Breast epithelium (tissue), 4 donors: ENCODE data around the gene MPRIP. TPM values are rescaled to one million over a fixed set of nuclear protein-coding genes. Genes with fewer than 3 reads are reported as not detected.
"Not testable (repeated sequence)": the region's sequence is repeated elsewhere in the genome, so short reads cannot be mapped to it uniquely, and the experiment has no call there.

Source experiments
- DNase-seq, 2 donors: peaks; one replicate each; pipeline ENCODE4 v3.0.0-alpha.2; 2019; ENCODE audit warnings: low spot score in 2 of 2
- H3K27ac ChIP-seq, 2 donors: fragments of 200-600 bp; sonication (generic) in 1 of 2; one replicate each; pipeline ENCODE4 v1.5.1; 2016 to 2019; ENCODE audit warnings: mild to moderate bottlenecking in 1 of 2
- H3K27me3 ChIP-seq, 2 donors: fragments of 200-600 bp; sonication (generic) in 1 of 2; one replicate each; pipeline versions ENCODE4 v1.5.1 to v1.6.0; 2017 to 2019; ENCODE audit warnings: control low read depth in 1 of 2, mild to moderate bottlenecking in 1 of 2
- H3K36me3 ChIP-seq: fragments of 200-600 bp; one replicate; pipeline ENCODE4 v1.5.1; 2019
- H3K4me1 ChIP-seq, 2 donors: fragments of 200-600 bp; sonication (generic); one replicate each; pipeline ENCODE4 v1.5.1; 2016 to 2019; ENCODE audit warnings: control low read depth in 1 of 2
- H3K4me3 ChIP-seq, 3 donors: fragments of 200-600 bp; sonication (generic); 1 replicate in 2 of 3; 2 replicates in 1 of 3; pipeline ENCODE4 v1.5.1; 2016 to 2019; ENCODE audit warnings: mild to moderate bottlenecking in 3 of 3, moderate library complexity in 2 of 3
- H3K9me3 ChIP-seq, 2 donors: fragments of 200-600 bp; sonication (generic) in 1 of 2; one replicate each; pipeline ENCODE4 v1.5.1; 2016 to 2019; ENCODE audit warnings: control low read depth in 1 of 2
- POLR2A ChIP-seq: fragments of 450-650 bp; IDR thresholded peaks from one replicate; pipeline ENCODE4 v1.6.1; 2016; ENCODE audit warnings: antibody characterized with exemption, mild to moderate bottlenecking, moderate library complexity
- POLR2AphosphoS5 ChIP-seq, 3 donors: sonication (generic); formaldehyde crosslinking; IDR thresholded peaks; one replicate each; pipeline ENCODE4 v1.6.1; 2017; ENCODE audit warnings: antibody characterized with exemption in 3 of 3
- intact Hi-C: fragments of 100-400 bp; cut with DNase I; formaldehyde crosslinking; loops from one replicate; pipeline ENCODE4 v1.15.1; 2023; ENCODE audit warnings: low total_unique reads
- total RNA-seq, 3 donors: library from RNA; depleted of rRNA; stranded (reverse); fragments of >200 nt; gene quantifications; one replicate each; pipeline ENCODE4 v1.1.0, GENCODE V29; 2016
- TF ChIP-seq, protein P1 (sequence below), 3 donors: fragments of 450-650 bp; IDR thresholded peaks; one replicate each; pipeline ENCODE4 v1.5.1; 2016 to 2017; ENCODE audit warnings: antibody characterized with exemption in 3 of 3, mild to moderate bottlenecking in 3 of 3, moderate library complexity in 3 of 3

The MPRIP gene
- total RNA-seq, 3 donors from 2014 or later = 93.1 to 136 (median 124) TPM

DNA sequence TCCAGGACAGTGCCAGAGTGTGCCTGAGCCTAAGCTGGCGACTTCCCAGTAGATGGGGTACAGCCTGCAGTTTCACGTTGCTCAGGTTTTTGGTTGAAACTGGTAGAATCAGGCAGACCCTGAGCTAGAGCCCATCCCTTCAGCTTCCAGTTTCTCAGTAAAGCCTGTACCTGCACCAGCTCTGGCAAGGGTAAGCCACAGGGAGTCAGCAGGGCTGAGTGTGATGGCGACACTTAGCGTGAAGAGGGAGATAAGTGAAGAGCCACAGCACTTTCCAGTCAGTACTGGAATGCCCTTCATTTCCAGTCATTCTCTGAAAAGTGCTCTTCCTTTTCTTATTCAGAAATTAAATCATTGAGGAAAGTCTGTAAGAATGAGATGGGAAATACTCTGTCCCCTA is 141.5 kb downstream of the MPRIP start:
- Histone ChIP-seq H3K36me3 (no peaks in the 10 kb centered on the region), H3K4me1 (peaks cover 0 to 7% of the 10 kb centered on the region in 2 donors), H3K9me3 (no peaks in the 10 kb centered on the region), H3K4me3 (no peak overlapping the region), H3K27me3 (no peaks in the 10 kb centered on the region), H3K27ac (no peak overlapping the region)
- DNase-seq = no peak
- TF ChIP-seq, protein P1, sequence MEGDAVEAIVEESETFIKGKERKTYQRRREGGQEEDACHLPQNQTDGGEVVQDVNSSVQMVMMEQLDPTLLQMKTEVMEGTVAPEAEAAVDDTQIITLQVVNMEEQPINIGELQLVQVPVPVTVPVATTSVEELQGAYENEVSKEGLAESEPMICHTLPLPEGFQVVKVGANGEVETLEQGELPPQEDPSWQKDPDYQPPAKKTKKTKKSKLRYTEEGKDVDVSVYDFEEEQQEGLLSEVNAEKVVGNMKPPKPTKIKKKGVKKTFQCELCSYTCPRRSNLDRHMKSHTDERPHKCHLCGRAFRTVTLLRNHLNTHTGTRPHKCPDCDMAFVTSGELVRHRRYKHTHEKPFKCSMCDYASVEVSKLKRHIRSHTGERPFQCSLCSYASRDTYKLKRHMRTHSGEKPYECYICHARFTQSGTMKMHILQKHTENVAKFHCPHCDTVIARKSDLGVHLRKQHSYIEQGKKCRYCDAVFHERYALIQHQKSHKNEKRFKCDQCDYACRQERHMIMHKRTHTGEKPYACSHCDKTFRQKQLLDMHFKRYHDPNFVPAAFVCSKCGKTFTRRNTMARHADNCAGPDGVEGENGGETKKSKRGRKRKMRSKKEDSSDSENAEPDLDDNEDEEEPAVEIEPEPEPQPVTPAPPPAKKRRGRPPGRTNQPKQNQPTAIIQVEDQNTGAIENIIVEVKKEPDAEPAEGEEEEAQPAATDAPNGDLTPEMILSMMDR (IDR thresholded peaks at IDR 0.05) = no peak
- no peak for TF ChIP-seq POLR2AphosphoS5 (IDR thresholded peaks at IDR 0.05)
- TF ChIP-seq POLR2A = no peak
- intact Hi-C loops = no loop called here

DNA sequence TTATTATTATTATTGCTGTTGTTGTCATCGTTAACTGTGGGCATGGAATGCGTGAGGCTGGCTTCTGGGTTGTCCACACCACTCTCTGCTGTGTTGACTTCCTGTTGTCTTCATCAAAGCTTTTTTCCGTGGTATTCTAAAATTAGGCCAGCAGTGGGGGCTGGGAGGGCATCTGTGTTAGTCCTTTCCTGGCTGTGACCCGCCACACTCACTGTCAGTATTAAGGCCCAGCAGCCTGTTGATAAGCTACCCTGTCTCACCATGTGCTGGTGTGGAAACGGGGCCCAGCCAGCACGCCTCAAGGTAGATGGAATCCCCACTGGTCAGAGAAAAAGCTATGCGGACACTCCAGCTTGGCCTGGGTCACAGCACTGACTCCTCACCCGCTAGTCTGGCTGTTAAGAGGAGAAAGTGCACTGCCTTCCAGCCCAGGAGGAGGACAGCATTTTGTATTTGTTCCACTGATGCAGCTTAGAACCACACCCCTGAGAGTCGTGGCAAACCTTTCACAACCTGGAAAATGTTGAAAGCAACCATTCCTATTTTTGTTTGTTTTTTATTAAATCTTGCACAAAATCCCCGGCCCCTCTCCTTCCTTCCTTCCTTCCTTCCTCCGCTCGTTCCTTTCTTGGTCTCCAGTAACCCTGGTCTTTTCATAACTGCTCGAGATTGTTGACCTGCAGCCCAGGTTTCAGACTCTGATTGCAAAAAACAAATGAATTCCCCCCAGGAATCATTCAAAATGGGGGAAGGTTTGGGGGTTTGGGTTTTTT is 142.9 kb downstream of the MPRIP start:
- H3K9me3 ChIP-seq, DNase-seq, H3K27me3 ChIP-seq, H3K4me1 ChIP-seq, H3K4me3 ChIP-seq, H3K27ac ChIP-seq, H3K36me3 ChIP-seq, intact Hi-C loops: not testable (repeated sequence)

DNA sequence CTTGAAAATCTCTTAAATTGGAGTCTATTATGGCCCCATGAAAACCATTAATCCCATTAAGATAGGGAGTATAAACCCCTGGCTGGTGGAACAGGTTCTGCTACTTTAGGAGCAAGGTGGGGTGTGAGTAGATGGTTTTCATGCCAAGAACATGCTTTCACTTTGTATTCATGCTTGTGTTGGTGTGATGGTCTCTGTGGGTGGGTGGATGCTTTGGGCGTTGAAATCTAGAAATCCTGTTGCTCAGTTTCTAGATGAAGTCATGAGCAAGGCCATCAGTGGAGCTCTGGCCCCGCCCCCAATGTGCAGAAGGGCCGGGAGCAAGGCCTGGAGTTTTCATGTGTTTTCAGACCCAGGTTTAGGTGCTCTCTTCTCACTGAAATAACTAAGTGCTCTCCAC is 143.8 kb downstream of the MPRIP start:
- Histone ChIP-seq H3K4me3 (no peak overlapping the region), H3K27ac (peak overlapping the region; percentile 4 to 64), H3K4me1 (peaks cover 0 to 7% of the 10 kb centered on the region in 2 donors), H3K36me3 (no peaks in the 10 kb centered on the region), H3K9me3 (no peaks in the 10 kb centered on the region), H3K27me3 (no peaks in the 10 kb centered on the region)
- TF ChIP-seq POLR2A (no peak), POLR2AphosphoS5 (IDR thresholded peaks at IDR 0.05) (no peak)
- TF ChIP-seq, protein P1 (IDR thresholded peaks at IDR 0.05) = no peak
- peak in 1 of 2 donors; percentile 42 for DNase-seq
- intact Hi-C loops = no loop called here

DNA sequence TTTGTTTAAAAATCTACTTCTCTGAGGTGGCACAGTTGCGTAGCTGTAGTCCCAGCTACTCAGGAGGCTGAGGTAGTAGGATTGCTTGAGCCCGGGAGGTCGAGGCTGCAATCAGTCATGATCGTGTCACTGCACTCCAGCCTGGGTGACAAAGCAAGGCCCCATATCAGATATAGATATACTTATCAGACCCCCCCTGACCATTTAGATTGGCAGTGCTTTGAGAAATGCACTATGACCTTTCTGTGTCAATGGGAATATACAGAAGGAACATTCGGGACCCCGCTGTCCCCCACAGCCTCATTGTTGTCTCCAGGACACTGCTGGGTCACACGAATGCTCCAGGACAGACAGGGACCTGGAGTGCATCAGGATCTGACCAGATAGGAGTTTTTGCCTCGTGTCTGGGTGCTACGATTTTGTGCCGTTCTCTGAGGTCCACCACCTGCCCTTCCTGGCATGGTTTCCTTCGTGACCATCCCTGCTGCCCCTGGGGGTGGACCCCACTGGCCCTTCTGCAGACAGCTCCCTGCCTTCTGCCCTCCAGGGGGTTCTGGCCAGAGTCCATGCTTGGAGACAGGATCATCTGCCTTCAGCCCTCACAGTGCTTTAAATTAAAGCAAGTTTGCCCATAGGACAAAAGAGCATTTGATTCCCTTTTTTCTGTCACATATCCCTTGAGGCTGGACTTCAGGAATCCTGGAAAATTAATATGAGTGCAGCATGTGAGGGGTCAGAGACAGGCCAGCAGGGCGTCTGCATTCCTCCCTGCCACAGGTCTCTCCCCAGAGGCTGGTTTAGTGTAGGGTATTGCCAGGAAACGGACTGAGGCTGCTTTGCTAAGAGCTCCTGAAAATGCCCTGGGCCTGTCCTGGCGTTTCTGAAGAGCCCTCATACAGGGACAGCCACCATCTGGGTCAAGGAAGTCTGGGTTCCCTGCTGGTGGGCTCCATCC is 144.6 kb downstream of the MPRIP start:
- TF ChIP-seq POLR2AphosphoS5 (IDR thresholded peaks at IDR 0.05) (no peak), POLR2A (no peak)
- TF ChIP-seq, protein P1 (IDR thresholded peaks at IDR 0.05) = no peak
- intact Hi-C loops = no loop called here
- Histone ChIP-seq H3K36me3 (no peaks in the 10 kb centered on the region), H3K9me3 (no peaks in the 10 kb centered on the region), H3K4me3 (no peak overlapping the region), H3K27ac (peak overlapping the region; percentile 53 to 64), H3K27me3 (no peaks in the 10 kb centered on the region), H3K4me1 (peaks cover 0 to 7% of the 10 kb centered on the region in 2 donors)
- no peak for DNase-seq

DNA sequence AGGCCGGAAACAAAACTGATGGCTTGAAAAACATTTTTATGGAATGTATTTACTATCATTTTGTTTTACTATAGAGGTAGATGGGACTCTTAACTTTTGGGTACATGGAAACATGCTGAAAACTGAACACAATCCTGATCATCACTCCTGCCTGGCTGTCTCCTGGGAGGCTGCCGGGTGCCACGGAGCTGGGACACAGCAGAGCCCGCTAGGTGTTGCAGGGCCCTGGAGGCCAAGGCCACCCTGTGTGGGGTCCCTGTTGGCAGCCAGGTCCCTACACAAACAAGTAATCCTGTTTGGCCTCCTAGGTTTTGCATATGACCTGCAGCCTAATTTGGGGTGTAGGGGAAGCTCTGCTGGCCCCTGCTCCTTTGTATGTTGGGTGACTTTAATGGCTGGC is 146.3 kb downstream of the MPRIP start:
- Histone ChIP-seq H3K27me3 (no peaks in the 10 kb centered on the region), H3K27ac (no peak overlapping the region), H3K4me3 (no peak overlapping the region), H3K36me3 (no peaks in the 10 kb centered on the region), H3K4me1 (peaks cover 0 to 7% of the 10 kb centered on the region in 2 donors), H3K9me3 (no peaks in the 10 kb centered on the region)
- no peak for DNase-seq
- no peak for TF ChIP-seq POLR2AphosphoS5 (IDR thresholded peaks at IDR 0.05)
- no peak for TF ChIP-seq POLR2A
- TF ChIP-seq, protein P1 (IDR thresholded peaks at IDR 0.05) = no peak
- intact Hi-C loops = no loop called here
